Prostate gland (tissue), 2 donors: ENCODE results near the gene CCDC169. TPM values are rescaled to one million over a fixed set of nuclear protein-coding genes. Genes with fewer than 3 reads are reported as not detected.

Experiments
- DNase-seq: peaks from one replicate; pipeline ENCODE4 v3.0.0-alpha.2; 2019; ENCODE audit warnings: low spot score
- H3K27ac ChIP-seq, 2 donors: fragments of 200-600 bp; sonication (generic); 2 replicates each; pipeline ENCODE4 v1.5.1; 2017 to 2019
- H3K27me3 ChIP-seq: fragments of 200-600 bp; sonication (generic); replicated peaks from 2 replicates; pipeline ENCODE4 v1.5.1; 2019; ENCODE audit not compliant: insufficient read depth
- H3K36me3 ChIP-seq, 2 donors: fragments of 200-600 bp; sonication (generic); 1 replicate in 1 of 2; 2 replicates in 1 of 2; pipeline versions ENCODE4 v1.5.1 to v1.8.1; 2017 to 2019
- H3K4me1 ChIP-seq: fragments of 200-600 bp; sonication (generic); replicated peaks from 2 replicates; pipeline ENCODE4 v1.5.1; 2019
- H3K4me3 ChIP-seq, 2 donors: fragments of 200-600 bp; sonication (generic); 2 replicates each; pipeline ENCODE4 v1.5.1; 2017 to 2019
- H3K9me3 ChIP-seq: fragments of 200-600 bp; sonication (generic); 2 replicates; pipeline ENCODE4 v1.5.1; 2017
- CTCF ChIP-seq, 4 experiments: fragments of 200-600 bp in 2 of 4; fragments of 450-650 bp in 2 of 4; sonication (generic) in 2 of 4; IDR thresholded peaks; 1 replicate in 3 of 4; 2 replicates in 1 of 4; pipeline ENCODE4 v1.5.1; 2016 to 2019; ENCODE audit warnings: antibody characterized with exemption in 4 of 4, mild to moderate bottlenecking in 2 of 4, moderate library complexity in 2 of 4
- POLR2A ChIP-seq: fragments of 450-650 bp; IDR thresholded peaks from one replicate; pipeline ENCODE4 v1.6.1; 2016; ENCODE audit warnings: antibody characterized with exemption, mild to moderate bottlenecking
- POLR2AphosphoS5 ChIP-seq: sonication (generic); formaldehyde crosslinking; IDR thresholded peaks from one replicate; pipeline ENCODE4 v1.6.1; 2017; ENCODE audit warnings: antibody characterized with exemption
- WGBS: methylation state at CpG from one replicate; pipeline ENCODE4 v1.1.5; 2018; 5-methylcytosine and 5-hydroxymethylcytosine counted together
- intact Hi-C: fragments of 100-400 bp; cut with DNase I; formaldehyde crosslinking; loops from one replicate; pipeline ENCODE4 v1.14.2; 2022
- total RNA-seq, 2 donors: library from RNA; depleted of rRNA; stranded (reverse); fragments of >200 nt; gene quantifications; one replicate each; pipeline ENCODE4 v1.1.0, GENCODE V29; 2016

The CCDC169 gene
- total RNA-seq, 2 donors from 2014 or later = 4.1 to 4.3 TPM

- no peaks in the 10 kb centered on the region for H3K9me3 ChIP-seq
- intact Hi-C loops = loop anchor here (2.0 to 10.0 kb wide), 2 partner anchors 121 to 297 kb away; no protein-coding TSS in a partner anchor
- H3K4me1 ChIP-seq = no peaks in the 10 kb centered on the region
- H3K36me3 ChIP-seq = no peaks in the 10 kb centered on the region
- H3K27ac ChIP-seq = no peak overlapping the region
- no peaks in the 10 kb centered on the region for H3K27me3 ChIP-seq
- TF ChIP-seq POLR2AphosphoS5 = no peak
- TF ChIP-seq CTCF (IDR thresholded peaks at IDR 0.05) = peak; percentile 29 to 77 (median 64)
- no peak for TF ChIP-seq POLR2A
- DNase-seq = peak; percentile 55
- WGBS = 65% methylated on average over 3 of the region's 3 CpGs
- no peak overlapping the region for H3K4me3 ChIP-seq
Observed at GRCh38 chr13:36275190-36276002, 22.2 kb downstream of the CCDC169 start.

- Histone ChIP-seq H3K4me1 (no peaks in the 10 kb centered on the region), H3K9me3 (no peaks in the 10 kb centered on the region), H3K36me3 (no peaks in the 10 kb centered on the region), H3K4me3 (no peak overlapping the region), H3K27ac (no peak overlapping the region), H3K27me3 (no peaks in the 10 kb centered on the region)
- WGBS = 98% methylated on average over 2 of the region's 2 CpGs
- intact Hi-C loops = loop anchor here (10.0 kb wide), 1 partner anchor 119 kb away; no protein-coding TSS in a partner anchor
- TF ChIP-seq CTCF (IDR thresholded peaks at IDR 0.05) (no peak), POLR2A (no peak), POLR2AphosphoS5 (no peak)
- DNase-seq = no peak
Observed at GRCh38 chr13:36273431-36273830, 24.2 kb downstream of the CCDC169 start.

GRCh38 chr13:36261976-36262375 is 35.6 kb downstream of the CCDC169 start:
- Histone ChIP-seq H3K4me1 (peaks cover 6% of the 10 kb centered on the region), H3K27ac (no peak overlapping the region), H3K36me3 (no peaks in the 10 kb centered on the region), H3K4me3 (no peak overlapping the region), H3K27me3 (no peaks in the 10 kb centered on the region), H3K9me3 (no peaks in the 10 kb centered on the region)
- peak; percentile 28 for DNase-seq
- TF ChIP-seq POLR2AphosphoS5 = peak; percentile 29
- TF ChIP-seq POLR2A = no peak
- intact Hi-C loops = no loop called here

GRCh38 chr13:36261011-36261410 is 36.6 kb downstream of the CCDC169 start:
- intact Hi-C loops = no loop called here

More at GRCh38 chr13:36261011-36261410, 36.6 kb downstream of the CCDC169 start:
- TF ChIP-seq POLR2AphosphoS5 = no peak
- no peak for TF ChIP-seq POLR2A
- no peak for TF ChIP-seq CTCF (IDR thresholded peaks at IDR 0.05)
- Histone ChIP-seq H3K27ac (peak overlapping the region in 1 of 2 donors; percentile 16), H3K9me3 (no peaks in the 10 kb centered on the region), H3K4me3 (no peak overlapping the region), H3K27me3 (no peaks in the 10 kb centered on the region), H3K4me1 (peaks cover 6% of the 10 kb centered on the region), H3K36me3 (no peaks in the 10 kb centered on the region)
- WGBS = 84% methylated on average over 3 of the region's 3 CpGs
- DNase-seq = no peak
